GM10248 (cell line): Measurements from ENCODE around the gene ANKH.

ENCODE experiments used
- CTCF ChIA-PET: fragments of 300-600 bp; sonication (Branson Sonifier 250); formaldehyde crosslinking; extraction: SDS; loops from one replicate; lab custom pipeline; 2021; ENCODE audit warnings: antibody characterized with exemption; lab: Yijun Ruan, JAX
- POLR2A ChIA-PET: fragments of 350-650 bp; sonication (Branson Sonifier 250); formaldehyde crosslinking; extraction: SDS; loops from one replicate; lab custom pipeline; 2020; ENCODE audit warnings: antibody characterized with exemption; lab: Yijun Ruan, JAX
- DNase-seq: peaks from one replicate; pipeline ENCODE4 v3.0.0; 2012; ENCODE audit errors: extremely low spot score
- TF ChIP-seq, protein P1 (sequence below): IDR thresholded peaks from 2 replicates; pipeline ENCODE4 v1.5.1; 2012; ENCODE audit warnings: mild to moderate bottlenecking, low read depth; ENCODE audit errors: extremely low read depth, missing control alignments, control extremely low read depth

Gene ANKH

DNA sequence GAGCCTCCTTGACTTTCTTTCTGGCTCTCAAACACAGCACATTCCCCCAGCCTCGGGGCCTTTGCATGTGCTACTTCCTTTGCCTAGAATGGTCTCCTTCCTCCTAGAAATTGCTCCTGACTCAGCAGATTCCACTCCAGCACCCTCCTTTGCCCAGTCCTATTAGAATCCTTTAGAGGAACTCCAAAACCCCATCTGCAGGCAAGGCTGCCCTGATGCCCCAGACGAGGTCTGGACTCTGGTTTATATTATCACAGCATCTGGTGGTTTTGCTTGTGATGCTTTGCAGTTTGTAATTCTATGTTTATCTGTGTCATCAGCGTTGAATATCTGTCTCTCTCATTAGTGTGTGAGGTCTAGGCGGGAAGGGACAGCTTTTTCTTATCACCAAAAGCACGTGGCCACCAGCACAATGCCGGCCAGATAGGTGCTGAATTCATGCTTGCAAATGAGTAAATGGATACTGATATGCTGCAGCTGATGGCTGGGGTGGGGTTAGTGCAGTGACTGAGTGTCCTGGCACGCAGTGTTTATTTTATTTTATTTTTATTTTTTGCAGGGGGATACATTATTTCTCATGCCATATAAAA is 30.0 kb upstream of the ANKH start:
- ChIA-PET POLR2A (no interaction called here), CTCF (no interaction called here)
- DNase-seq: no peak
- TF ChIP-seq, protein P1, sequence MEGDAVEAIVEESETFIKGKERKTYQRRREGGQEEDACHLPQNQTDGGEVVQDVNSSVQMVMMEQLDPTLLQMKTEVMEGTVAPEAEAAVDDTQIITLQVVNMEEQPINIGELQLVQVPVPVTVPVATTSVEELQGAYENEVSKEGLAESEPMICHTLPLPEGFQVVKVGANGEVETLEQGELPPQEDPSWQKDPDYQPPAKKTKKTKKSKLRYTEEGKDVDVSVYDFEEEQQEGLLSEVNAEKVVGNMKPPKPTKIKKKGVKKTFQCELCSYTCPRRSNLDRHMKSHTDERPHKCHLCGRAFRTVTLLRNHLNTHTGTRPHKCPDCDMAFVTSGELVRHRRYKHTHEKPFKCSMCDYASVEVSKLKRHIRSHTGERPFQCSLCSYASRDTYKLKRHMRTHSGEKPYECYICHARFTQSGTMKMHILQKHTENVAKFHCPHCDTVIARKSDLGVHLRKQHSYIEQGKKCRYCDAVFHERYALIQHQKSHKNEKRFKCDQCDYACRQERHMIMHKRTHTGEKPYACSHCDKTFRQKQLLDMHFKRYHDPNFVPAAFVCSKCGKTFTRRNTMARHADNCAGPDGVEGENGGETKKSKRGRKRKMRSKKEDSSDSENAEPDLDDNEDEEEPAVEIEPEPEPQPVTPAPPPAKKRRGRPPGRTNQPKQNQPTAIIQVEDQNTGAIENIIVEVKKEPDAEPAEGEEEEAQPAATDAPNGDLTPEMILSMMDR: no peak

DNA sequence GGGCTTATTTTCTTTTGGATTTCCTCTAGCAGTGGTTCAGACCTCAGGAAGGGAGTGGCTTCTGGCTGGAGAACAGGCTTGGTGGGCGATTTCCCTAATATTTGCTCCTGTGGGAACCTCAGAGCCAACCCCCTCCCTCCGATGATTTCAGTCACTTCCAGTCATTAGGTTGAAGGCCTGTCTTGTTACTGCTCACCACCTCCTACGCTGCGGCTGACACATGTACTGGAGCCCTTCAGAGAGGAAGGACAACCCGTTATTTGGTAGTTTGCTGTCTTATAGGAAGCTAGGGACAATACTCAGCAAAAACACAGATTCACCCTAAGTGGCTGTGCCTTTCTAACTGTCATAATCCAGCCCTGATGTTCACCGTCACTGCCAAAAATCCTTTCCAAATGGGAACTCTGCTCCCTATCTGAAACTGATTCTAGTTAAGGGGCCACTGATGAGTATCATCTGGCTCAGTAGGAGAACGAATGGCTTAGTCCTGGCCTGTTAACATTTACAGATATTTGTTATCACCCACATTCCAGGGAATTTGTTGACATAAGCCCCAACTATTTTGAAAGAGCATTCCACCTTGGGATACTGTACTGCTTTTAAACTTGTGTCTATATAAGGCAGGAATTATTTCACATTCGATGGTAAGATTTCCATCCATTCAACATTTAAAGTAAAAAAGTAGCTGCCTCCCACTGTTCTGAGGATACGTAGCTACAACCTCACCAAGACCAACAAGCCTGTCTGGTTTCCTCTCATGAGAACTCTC is 29.3 kb upstream of the ANKH start:
- TF ChIP-seq, protein P1: no peak
- CTCF ChIA-PET: no interaction called here
- no peak for DNase-seq
- POLR2A ChIA-PET: no interaction called here

- TF ChIP-seq, protein P1: no peak
- DNase-seq: no peak
- POLR2A ChIA-PET: no interaction called here
- CTCF ChIA-PET: no interaction called here
These were observed 24.6 kb upstream of the ANKH start for GRCh38 chr5:14896131-14896530.

DNA sequence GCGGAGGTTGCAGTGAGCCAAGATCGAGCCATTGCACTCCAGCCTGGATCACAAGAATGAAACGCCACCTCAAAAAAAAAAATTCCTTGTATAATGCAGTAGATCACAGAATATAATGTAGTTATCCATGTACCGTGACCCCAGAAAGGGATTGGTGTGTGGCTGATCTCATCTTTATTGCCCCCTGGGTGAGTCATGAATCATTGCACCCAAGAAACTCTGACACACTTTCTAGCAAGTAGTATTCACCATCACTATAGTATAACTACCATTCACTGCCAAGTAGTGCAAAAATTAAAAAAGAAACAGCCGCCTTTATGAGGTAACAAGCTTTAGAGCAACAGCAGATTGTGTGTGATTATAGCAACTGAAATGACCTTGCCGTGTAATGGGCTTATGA is 23.7 kb upstream of the ANKH start:
- TF ChIP-seq, protein P1: no peak
- CTCF ChIA-PET: no interaction called here
- no peak for DNase-seq
- POLR2A ChIA-PET: no interaction called here

GRCh38 chr5:14894748-14895147 is 23.2 kb upstream of the ANKH start:
- no peak for DNase-seq
- ChIA-PET CTCF (no interaction called here), POLR2A (no interaction called here)
- TF ChIP-seq, protein P1: no peak

DNA sequence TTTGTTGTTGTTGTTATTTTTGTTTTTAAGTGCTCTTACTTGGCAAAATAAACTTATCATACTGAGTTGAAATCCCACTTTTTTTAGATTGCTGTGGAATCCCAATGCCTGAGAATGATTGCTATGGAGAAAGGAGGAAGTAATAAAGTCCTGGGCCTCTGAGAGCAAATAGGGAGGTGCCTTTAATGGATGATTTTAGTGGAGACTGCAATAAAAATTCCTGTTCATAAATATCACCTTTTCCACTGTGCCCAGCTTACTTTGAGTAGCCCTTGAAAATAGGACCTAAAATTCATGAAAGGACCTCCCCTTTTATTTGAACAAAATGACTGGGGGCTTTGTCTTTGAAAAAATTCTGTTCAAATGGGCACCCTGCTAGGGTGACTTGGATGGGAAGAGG is 21.8 kb upstream of the ANKH start:
- POLR2A ChIA-PET: no interaction called here
- no peak for DNase-seq
- TF ChIP-seq, protein P1: no peak
- CTCF ChIA-PET: no interaction called here
